Lower leg skin (tissue), 4 donors: ENCODE measurements around the gene AKAP8L. TPM values are rescaled to one million over a fixed set of nuclear protein-coding genes. Genes with fewer than 3 reads are reported as not detected.

Experiments
- DNase-seq, 2 donors: peaks; one replicate each; pipeline ENCODE4 v3.0.0-alpha.2; 2019; ENCODE audit warnings: low spot score in 2 of 2
- H3K4me3 ChIP-seq: fragments of 200-600 bp; sonication (generic); 2 replicates; pipeline ENCODE4 v1.5.1; 2017; ENCODE audit warnings: mild to moderate bottlenecking, low read depth; ENCODE audit not compliant: poor library complexity, severe bottlenecking
- CTCF ChIP-seq, 3 donors: fragments of 450-650 bp; IDR thresholded peaks; one replicate each; pipeline ENCODE4 v1.5.1; 2016; ENCODE audit warnings: antibody characterized with exemption in 3 of 3, mild to moderate bottlenecking in 3 of 3, moderate library complexity in 2 of 3
- POLR2A ChIP-seq, 2 donors: fragments of 450-650 bp; IDR thresholded peaks; one replicate each; pipeline ENCODE4 v1.6.1; 2016 to 2017; ENCODE audit warnings: antibody characterized with exemption in 2 of 2, mild to moderate bottlenecking in 1 of 2, moderate library complexity in 1 of 2
- WGBS, 2 donors: methylation state at CpG; one replicate each; pipeline ENCODE4 v1.1.5; 2018; 5-methylcytosine and 5-hydroxymethylcytosine counted together
- intact Hi-C: fragments of 100-400 bp; cut with DNase I; formaldehyde crosslinking; loops from one replicate; pipeline ENCODE4 v1.15.0; 2023; ENCODE audit warnings: low total_unique reads
- total RNA-seq, 4 donors: library from RNA; depleted of rRNA; stranded (reverse); fragments of >200 nt; gene quantifications; one replicate each; pipeline ENCODE4 v1.1.0, GENCODE V29; 2016

The AKAP8L gene
- total RNA-seq, 4 donors from 2014 or later = 82.4 to 141 (median 95.3) TPM

GRCh38 chr19:15372891-15373301 lies 45.9 kb downstream of the AKAP8L start:
- DNase-seq = no peak
- no peak overlapping the region for H3K4me3 ChIP-seq
- no peak for TF ChIP-seq POLR2A (IDR thresholded peaks at IDR 0.05)
- no peak for TF ChIP-seq CTCF (IDR thresholded peaks at IDR 0.05)
- WGBS, 2 donors = 95 to 96% methylated on average over 30 of the region's 30 CpGs
- intact Hi-C loops = no loop called here

GRCh38 chr19:15372470-15372869 lies 46.3 kb downstream of the AKAP8L start:
- no peak overlapping the region for H3K4me3 ChIP-seq
- 94 to 96% methylated on average over 14 of the region's 14 CpGs for WGBS, 2 donors
- intact Hi-C loops = no loop called here
- DNase-seq = no peak
- no peak for TF ChIP-seq CTCF (IDR thresholded peaks at IDR 0.05)
- no peak for TF ChIP-seq POLR2A (IDR thresholded peaks at IDR 0.05)

GRCh38 chr19:15371786-15372380 lies 46.9 kb downstream of the AKAP8L start:
- intact Hi-C loops = no loop called here
- TF ChIP-seq POLR2A (IDR thresholded peaks at IDR 0.05) (no peak), CTCF (IDR thresholded peaks at IDR 0.05) (no peak)
- no peak for DNase-seq
- H3K4me3 ChIP-seq = no peak overlapping the region
- WGBS, 2 donors = 92 to 93% methylated on average over 16 to 17 of the region's 17 CpGs

- H3K4me3 ChIP-seq = no peak overlapping the region
- no peak for TF ChIP-seq POLR2A (IDR thresholded peaks at IDR 0.05)
- intact Hi-C loops = no loop called here
- 94 to 98% methylated on average over 7 of the region's 7 CpGs for WGBS, 2 donors
- no peak for DNase-seq
These were observed 47.7 kb downstream of the AKAP8L start for GRCh38 chr19:15371119-15371518.

- no peak overlapping the region for H3K4me3 ChIP-seq
- intact Hi-C loops = no loop called here
- DNase-seq = no peak
- WGBS, 2 donors = 92 to 97% methylated on average over 9 of the region's 9 CpGs
- TF ChIP-seq CTCF (IDR thresholded peaks at IDR 0.05) (no peak), POLR2A (IDR thresholded peaks at IDR 0.05) (no peak)
These were observed 49.2 kb downstream of the AKAP8L start for GRCh38 chr19:15369594-15369891.

GRCh38 chr19:15368798-15369593 lies 49.8 kb downstream of the AKAP8L start:
- DNase-seq = no peak
- H3K4me3 ChIP-seq = no peak overlapping the region
- WGBS, 2 donors = 90 to 94% methylated on average over 35 of the region's 35 CpGs
- intact Hi-C loops = no loop called here
- TF ChIP-seq POLR2A (IDR thresholded peaks at IDR 0.05) = no peak
- TF ChIP-seq CTCF (IDR thresholded peaks at IDR 0.05) = no peak
